GM10248 (cell line): ENCODE measurements around the gene RANBP3L.

Experiments used
- CTCF ChIA-PET: fragments of 300-600 bp; sonication (Branson Sonifier 250); formaldehyde crosslinking; extraction: SDS; loops from one replicate; lab custom pipeline; 2021; ENCODE audit warnings: antibody characterized with exemption; lab: Yijun Ruan, JAX
- POLR2A ChIA-PET: fragments of 350-650 bp; sonication (Branson Sonifier 250); formaldehyde crosslinking; extraction: SDS; loops from one replicate; lab custom pipeline; 2020; ENCODE audit warnings: antibody characterized with exemption; lab: Yijun Ruan, JAX
- DNase-seq: peaks from one replicate; pipeline ENCODE4 v3.0.0; 2012; ENCODE audit errors: extremely low spot score
- CTCF ChIP-seq: IDR thresholded peaks from 2 replicates; pipeline ENCODE4 v1.5.1; 2012; ENCODE audit warnings: mild to moderate bottlenecking, low read depth; ENCODE audit errors: extremely low read depth, missing control alignments, control extremely low read depth

The RANBP3L gene

GRCh38 chr5:36305571-36306326 lies 4.0 kb upstream of the RANBP3L start:
- peak; percentile 78 for TF ChIP-seq CTCF
- ChIA-PET CTCF (interaction anchor here (0.6 to 3.7 kb wide), 25 partner anchors 9 to 243 kb away, joined by 3 to 35 read pairs (median 4); no protein-coding TSS in a partner anchor), POLR2A (interaction anchor here (0.5 kb wide), 1 partner anchor 404 kb away, joined by 9 read pairs; no protein-coding TSS in a partner anchor)
- DNase-seq: peak; percentile 30

GRCh38 chr5:36304095-36304805 lies 2.5 kb upstream of the RANBP3L start:
- no peak for TF ChIP-seq CTCF
- CTCF ChIA-PET: interaction anchor here (0.6 to 4.9 kb wide), 7 partner anchors 32 to 226 kb away, joined by 3 to 35 read pairs (median 3); no protein-coding TSS in a partner anchor
- DNase-seq: no peak
- POLR2A ChIA-PET: no interaction called here

- ChIA-PET POLR2A (no interaction called here), CTCF (interaction anchor here (0.9 to 4.9 kb wide), 10 partner anchors 12 to 222 kb away, joined by 3 to 32 read pairs (median 4); partner anchors contain the start of gene NADK2)
- no peak for DNase-seq
- TF ChIP-seq CTCF: no peak
Measured at GRCh38 chr5:36300927-36301540, 668 bp downstream of the RANBP3L start.

- ChIA-PET POLR2A (no interaction called here), CTCF (interaction anchor here (0.9 to 4.9 kb wide), 7 partner anchors 25 to 221 kb away, joined by 3 to 32 read pairs (median 5); partner anchors contain the start of gene NADK2)
- no peak for DNase-seq
- no peak for TF ChIP-seq CTCF
Measured at GRCh38 chr5:36300191-36300926, 1.3 kb downstream of the RANBP3L start.

GRCh38 chr5:36298552-36298951 lies 3.1 kb downstream of the RANBP3L start:
- CTCF ChIA-PET: no interaction called here
- TF ChIP-seq CTCF: no peak

More at GRCh38 chr5:36298552-36298951, 3.1 kb downstream of the RANBP3L start:
- POLR2A ChIA-PET: no interaction called here
- no peak for DNase-seq
